Smooth muscle cell (in vitro differentiated cells): ENCODE measurements around the gene SLC26A11. TPM values are rescaled to one million over a fixed set of nuclear protein-coding genes. Genes with fewer than 3 reads are reported as not detected.
A peak's percentile ranks its signal among the peaks of the same experiment; 100 is the strongest.

Source experiments
- DNase-seq: peaks from one replicate; lab custom pipeline; 2025; ENCODE audit not compliant: unreplicated experiment; lab: John Stamatoyannopoulos, UW
- H2AFZ ChIP-seq: fragments of 200-600 bp; sonication (generic); 2 replicates; pipeline ENCODE4 v1.6.0; 2016; ENCODE audit warnings: antibody characterized with exemption, low read depth, mild to moderate bottlenecking
- H3F3A ChIP-seq: fragments of 200-600 bp; sonication (generic); 2 replicates; pipeline ENCODE4 v1.6.0; 2017; ENCODE audit warnings: antibody characterized with exemption, low read depth
- H3K27ac ChIP-seq: fragments of 200-600 bp; sonication (generic); 2 replicates; pipeline ENCODE4 v1.5.1; 2016; ENCODE audit warnings: low read depth, mild to moderate bottlenecking
- H3K27me3 ChIP-seq: fragments of 200-600 bp; sonication (generic); 2 replicates; pipeline ENCODE4 v1.6.1; 2016; ENCODE audit warnings: low read depth, mild to moderate bottlenecking
- H3K36me3 ChIP-seq: fragments of 200-600 bp; sonication (generic); 2 replicates; pipeline ENCODE4 v1.5.1; 2016; ENCODE audit warnings: low read depth
- H3K4me1 ChIP-seq: fragments of 200-600 bp; sonication (generic); 2 replicates; pipeline ENCODE4 v1.5.1; 2016; ENCODE audit warnings: low read depth
- H3K4me2 ChIP-seq: fragments of 200-600 bp; sonication (generic); 2 replicates; pipeline ENCODE4 v1.6.0; 2016; ENCODE audit warnings: mild to moderate bottlenecking
- H3K4me3 ChIP-seq: fragments of 200-600 bp; sonication (generic); 2 replicates; pipeline ENCODE4 v1.5.1; 2016; ENCODE audit warnings: mild to moderate bottlenecking
- H3K79me2 ChIP-seq: fragments of 200-600 bp; sonication (generic); 2 replicates; pipeline ENCODE4 v1.6.0; 2016; ENCODE audit warnings: low read depth, mild to moderate bottlenecking
- H3K9ac ChIP-seq: fragments of 200-600 bp; sonication (generic); 2 replicates; pipeline ENCODE4 v1.6.0; 2016; ENCODE audit warnings: low read depth
- H3K9me3 ChIP-seq: fragments of 200-600 bp; sonication (generic); replicated peaks from 2 replicates; pipeline ENCODE4 v1.5.1; 2016; ENCODE audit warnings: low read depth
- H4K20me1 ChIP-seq: fragments of 200-600 bp; sonication (generic); 2 replicates; pipeline ENCODE4 v1.6.0; 2016; ENCODE audit warnings: low read depth
- CTCF ChIP-seq: fragments of 200-600 bp; sonication (generic); IDR thresholded peaks from 2 replicates; pipeline ENCODE4 v1.5.1; 2017; ENCODE audit warnings: borderline replicate concordance, mild to moderate bottlenecking, antibody characterized with exemption; ENCODE audit not compliant: insufficient read depth, poor library complexity, severe bottlenecking
- WGBS: methylation state at CpG from one replicate; pipeline ENCODE4 v1.1.7; 2016; ENCODE audit warnings: low lambda C conversion rate; 5-methylcytosine and 5-hydroxymethylcytosine counted together
- polyA plus RNA-seq: library from polyadenylated mRNA; unstranded; fragments of >200 nt; fragmentation: Nextera tagmentation; extraction: Ambion mirVana; gene quantifications from 2 replicates; pipeline ENCODE4 v1.2.1, GENCODE V29; 2016
- total RNA-seq: library from RNA; depleted of rRNA; stranded (reverse); fragments of >200 nt; gene quantifications from 2 replicates; pipeline ENCODE4 v1.2.3, GENCODE V29; 2014

SLC26A11 gene
- total and polyA plus RNA-seq, 2 experiments from 2014 or later, result 8.2 to 12.2 TPM

DNA sequence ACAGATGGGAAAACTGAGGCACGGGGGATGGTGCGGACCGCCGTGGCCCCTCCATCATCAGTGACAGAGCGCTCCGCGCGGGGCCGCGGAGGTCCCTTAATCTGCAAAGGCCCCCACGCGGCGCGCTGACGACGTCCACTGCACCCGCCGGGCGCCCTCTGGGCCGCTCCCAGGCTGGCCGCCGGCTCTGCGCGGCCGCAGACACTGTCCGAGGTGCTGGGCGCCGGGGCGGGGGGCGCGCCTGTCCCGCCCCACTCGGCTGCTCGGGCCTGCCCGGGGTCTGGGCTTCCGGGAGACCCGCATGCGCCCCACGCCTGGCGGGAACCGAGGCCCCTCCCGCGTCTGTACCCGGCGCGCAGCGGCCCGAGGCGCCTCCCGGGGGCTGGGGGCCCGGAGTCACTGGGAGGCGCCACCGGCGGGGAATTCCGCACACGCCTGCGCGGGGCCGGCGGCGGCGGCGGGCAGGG is 39.9 kb downstream of the SLC26A11 start:
- H3K4me2 ChIP-seq, result peak overlapping the region; percentile 87
- DNase-seq, result peak; percentile 57
- H3K4me3 ChIP-seq, result peak overlapping the region; percentile 59
- peaks cover 12% of the 10 kb centered on the region for H3F3A ChIP-seq
- H4K20me1 ChIP-seq, result peaks cover 21% of the 10 kb centered on the region
- H3K27ac ChIP-seq, result peak overlapping the region; percentile 68
- no peaks in the 10 kb centered on the region for H3K36me3 ChIP-seq
- H3K9me3 ChIP-seq, result no peaks in the 10 kb centered on the region
- H3K79me2 ChIP-seq, result no peaks in the 10 kb centered on the region
- H2AFZ ChIP-seq, result no peak overlapping the region
- no peak for TF ChIP-seq CTCF
- no peaks in the 10 kb centered on the region for H3K27me3 ChIP-seq
- peaks cover 14% of the 10 kb centered on the region for H3K4me1 ChIP-seq
- H3K9ac ChIP-seq, result peak overlapping the region; percentile 64
- 2% methylated on average over 58 of the region's 63 CpGs for WGBS

DNA sequence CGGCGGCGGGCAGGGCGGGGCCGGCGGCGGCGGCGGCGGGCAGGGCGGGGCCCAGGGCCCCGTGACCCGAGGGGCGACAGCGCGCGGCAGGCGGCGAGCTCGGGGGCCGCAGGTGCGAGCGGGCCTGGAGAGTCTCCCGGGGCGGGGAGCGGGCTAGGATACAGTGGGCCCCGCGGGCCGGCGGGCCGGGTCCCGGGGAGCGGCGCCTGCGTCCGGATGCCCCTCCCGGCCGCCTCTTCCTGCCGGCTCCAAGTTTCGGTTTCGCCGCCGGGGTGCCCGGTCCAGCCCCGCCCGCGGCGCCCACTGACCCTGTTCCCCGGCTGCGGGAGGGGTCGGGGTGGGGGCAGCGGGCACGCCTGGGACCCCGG is 40.5 kb downstream of the SLC26A11 start, which contains the start of gene RNF213:
Gene RNF213, plus strand, starts transcription at position 62 of the 368 bp plus-strand sequence. CDS start 2,830 bp downstream, outside the sequence.
- Histone ChIP-seq H3K4me1 (peaks cover 9% of the 10 kb centered on the region), H3K4me2 (peak within 1 kb of the TSS; percentile 93), H2AFZ (peak within 1 kb of the TSS; percentile 14), H3K27ac (peak within 1 kb of the TSS; percentile 68), H3K4me3 (peak within 1 kb of the TSS; percentile 84), H3K9ac (peak within 1 kb of the TSS; percentile 64), H3K79me2 (no peaks in the 10 kb centered on the region), H3K27me3 (no peaks in the 10 kb centered on the region), H3F3A (peaks cover 12% of the 10 kb centered on the region), H3K36me3 (no peaks in the 10 kb centered on the region), H4K20me1 (peaks cover 25% of the 10 kb centered on the region), H3K9me3 (no peaks in the 10 kb centered on the region)
- 1% methylated on average over 12 of the region's 54 CpGs for WGBS
- peak; percentile 35 for DNase-seq
- no peak for TF ChIP-seq CTCF

DNA sequence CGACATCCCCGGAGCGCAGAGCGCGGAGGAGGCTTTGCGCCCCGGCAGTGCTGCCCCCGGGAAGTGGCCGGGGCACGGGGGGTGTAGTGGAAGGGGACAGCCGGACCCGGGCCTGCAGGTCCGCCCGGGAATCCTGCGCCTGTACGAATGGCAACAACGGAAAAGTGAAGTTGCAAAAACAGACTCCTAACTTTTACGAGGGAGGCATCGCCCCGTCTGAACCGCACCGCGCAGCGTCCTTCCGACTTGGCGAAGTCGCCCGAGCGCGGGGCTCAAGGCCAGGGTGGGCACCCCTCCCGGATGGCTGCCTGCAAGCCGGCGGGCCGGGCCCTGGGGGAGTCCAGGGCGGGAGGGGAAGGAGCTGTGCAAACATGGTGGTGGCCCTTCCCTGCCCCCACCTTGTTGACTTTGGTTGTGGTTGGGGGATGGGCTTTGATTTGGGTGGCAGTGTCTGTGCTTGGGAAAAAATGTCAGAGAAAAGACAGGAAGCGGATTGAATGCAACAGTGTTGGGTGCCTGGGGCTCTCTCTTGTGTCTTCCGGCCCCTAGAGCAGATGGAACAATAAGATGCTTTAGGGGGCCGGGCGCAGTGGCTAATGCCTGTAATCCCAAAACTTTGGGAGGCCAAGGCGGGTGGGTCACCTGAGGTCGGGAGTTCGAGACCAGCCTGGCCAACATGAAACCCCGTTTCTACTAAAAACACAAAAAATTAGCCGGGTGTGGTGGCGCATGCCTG is 41.1 kb downstream of the SLC26A11 start:
- WGBS, result 3% methylated on average over 35 of the region's 45 CpGs
- Histone ChIP-seq H3K4me1 (peaks cover 9% of the 10 kb centered on the region), H3F3A (peaks cover 12% of the 10 kb centered on the region), H4K20me1 (peaks cover 26% of the 10 kb centered on the region), H3K36me3 (no peaks in the 10 kb centered on the region), H3K4me3 (peak overlapping the region; percentile 84), H3K9me3 (no peaks in the 10 kb centered on the region), H3K27ac (peak overlapping the region; percentile 50), H3K4me2 (peak overlapping the region; percentile 93), H2AFZ (peak overlapping the region; percentile 14), H3K27me3 (no peaks in the 10 kb centered on the region), H3K79me2 (no peaks in the 10 kb centered on the region), H3K9ac (peak overlapping the region; percentile 64)
- DNase-seq, result peak; percentile 35
- no peak for TF ChIP-seq CTCF
